ENCODE results near the gene LRMDA. TPM values are rescaled to one million over a fixed set of nuclear protein-coding genes. Genes with fewer than 3 reads are reported as not detected.

LRMDA gene
- total and polyA plus RNA-seq, 2 of the 4 experiments (the other 2 are of a cell fraction): 0.07 TPM; not detected in 1

DNA sequence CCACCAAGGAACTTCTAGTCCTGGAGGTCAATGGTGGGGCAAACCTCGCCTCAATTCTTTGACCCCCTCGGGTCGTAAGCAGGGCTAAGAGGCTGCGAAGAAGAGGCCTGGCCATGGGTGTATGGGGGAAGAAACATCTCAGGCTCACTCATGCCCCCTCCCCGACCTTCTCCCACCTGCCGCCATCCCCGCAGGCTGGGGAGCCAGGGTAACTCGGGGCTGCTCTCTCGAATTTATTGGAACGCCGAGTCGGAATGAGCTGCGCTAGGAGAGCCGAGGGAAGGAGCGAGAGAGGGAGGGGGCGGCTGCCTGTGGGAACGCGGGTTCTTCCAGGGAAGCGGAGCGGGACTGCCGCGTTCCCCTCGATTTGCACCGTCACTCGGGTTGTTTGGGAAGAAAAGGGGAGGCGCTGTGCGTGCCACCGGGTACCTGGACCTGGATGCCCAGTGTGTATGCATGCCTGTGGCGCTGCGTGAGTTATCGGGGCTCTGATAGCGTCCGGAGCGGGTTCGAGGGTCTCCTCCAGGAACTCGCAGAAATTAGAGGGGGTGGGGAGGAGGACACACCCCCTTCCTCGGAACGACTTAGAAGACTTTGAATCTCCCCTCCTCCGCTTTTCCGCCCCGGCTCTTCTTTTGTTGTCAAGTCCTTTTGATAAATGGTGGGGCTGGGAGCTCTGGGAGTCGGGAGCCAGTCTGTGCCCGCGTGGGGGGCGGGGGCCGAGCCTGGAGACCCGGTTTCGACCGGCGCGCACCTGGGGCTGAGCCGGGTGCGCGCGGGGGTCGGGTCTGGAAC, 28.1 kb upstream of the LRMDA start:
- H2AK5ac ChIP-seq (ENCODE audit: low read depth, low read length): peak overlapping the region; percentile 30; the same call in 1 of the 2 replicates
- H3K79me1 ChIP-seq (ENCODE audit: low read depth in 1 of 2, low read length in 2 of 2): no peaks in the 10 kb centered on the region; a peak in 1 of 4 replicates
- H3K18ac ChIP-seq (ENCODE audit: low read depth, low read length): peak overlapping the region; percentile 42; the same call in 1 of the 2 replicates
- peak overlapping the region; percentile 84 for H3K23ac ChIP-seq (ENCODE audit: low read depth, low read length)
- 0 out of 2 replicates have a peak overlapping the region, but pooled peaks have one; percentile 57 for H3K14ac ChIP-seq (replicated peaks; ENCODE audit: low read depth, low read length)
- H4K8ac ChIP-seq (ENCODE audit: low read depth in 2 of 2, low read length in 2 of 2): peak overlapping the region; percentile 51 to 93; a peak in 3 of 4 replicates
- TF ChIP-seq, protein P1, sequence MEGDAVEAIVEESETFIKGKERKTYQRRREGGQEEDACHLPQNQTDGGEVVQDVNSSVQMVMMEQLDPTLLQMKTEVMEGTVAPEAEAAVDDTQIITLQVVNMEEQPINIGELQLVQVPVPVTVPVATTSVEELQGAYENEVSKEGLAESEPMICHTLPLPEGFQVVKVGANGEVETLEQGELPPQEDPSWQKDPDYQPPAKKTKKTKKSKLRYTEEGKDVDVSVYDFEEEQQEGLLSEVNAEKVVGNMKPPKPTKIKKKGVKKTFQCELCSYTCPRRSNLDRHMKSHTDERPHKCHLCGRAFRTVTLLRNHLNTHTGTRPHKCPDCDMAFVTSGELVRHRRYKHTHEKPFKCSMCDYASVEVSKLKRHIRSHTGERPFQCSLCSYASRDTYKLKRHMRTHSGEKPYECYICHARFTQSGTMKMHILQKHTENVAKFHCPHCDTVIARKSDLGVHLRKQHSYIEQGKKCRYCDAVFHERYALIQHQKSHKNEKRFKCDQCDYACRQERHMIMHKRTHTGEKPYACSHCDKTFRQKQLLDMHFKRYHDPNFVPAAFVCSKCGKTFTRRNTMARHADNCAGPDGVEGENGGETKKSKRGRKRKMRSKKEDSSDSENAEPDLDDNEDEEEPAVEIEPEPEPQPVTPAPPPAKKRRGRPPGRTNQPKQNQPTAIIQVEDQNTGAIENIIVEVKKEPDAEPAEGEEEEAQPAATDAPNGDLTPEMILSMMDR (conservative IDR thresholded peaks at IDR 0.05; ENCODE audit: low read depth, low read length): no peak
- TF ChIP-seq MAZ (IDR thresholded peaks at IDR 0.05; ENCODE audit: borderline replicate concordance, low read depth, low read length): peak; percentile 33; the same call in 1 of the 2 replicates
- peak overlapping the region; percentile 99 for H2AFZ ChIP-seq (replicated peaks; ENCODE audit: low read length, poor library complexity)
- H4K5ac ChIP-seq (ENCODE audit: low read depth, low read length): peak overlapping the region; percentile 68
- no TSS peak for BruUV-seq (replicated peaks)
- H2AK9ac ChIP-seq (replicated peaks; ENCODE audit: low read depth, low read length, poor library complexity): peak overlapping the region; percentile 93
- H3K36me3 ChIP-seq (ENCODE audit: control insufficient read depth, insufficient read depth, low read length): peaks cover 19% of the 10 kb centered on the region; the same call in 1 of the 2 replicates
- H3K9ac ChIP-seq (ENCODE audit: low read depth, low read length): peak overlapping the region; percentile 81
- no peaks in the 10 kb centered on the region for H3K9me1 ChIP-seq (ENCODE audit: insufficient read depth, low read length)
- dilution Hi-C loops (cut with HindIII; ENCODE audit: low sequenced_read_pairs, unreplicated experiment): no loop called here
- 0 out of 3 replicates have a peak overlapping the region, but pooled peaks have one; percentile 32 for H2BK15ac ChIP-seq (ENCODE audit: low read depth, low read length)
- peak overlapping the region; percentile 62 for H3K4ac ChIP-seq (ENCODE audit: low read depth, low read length)
- WGBS, 2 experiments (ENCODE audit: extremely low coverage in 2 of 2, insufficient read length in 1 of 2): no CpG with 5 or more reads among the region's 56 CpGs
- H3K9me3 ChIP-seq (ENCODE audit: control insufficient read depth, insufficient read depth, low read length): no peaks in the 10 kb centered on the region
- in situ Hi-C loops (cut with MboI; ENCODE audit: low sequenced_read_pairs): loop anchor here (10.0 to 25.0 kb wide), 4 partner anchors 634 to 1584 kb away; no protein-coding TSS in a partner anchor
- intact Hi-C loops (cut with micrococcal nuclease): loop anchor here (2.0 to 10.0 kb wide), 5 partner anchors 505 to 1709 kb away; no protein-coding TSS in a partner anchor
- H3K27me3 ChIP-seq (ENCODE audit: control insufficient read depth, insufficient read depth, low read length): 0 out of 2 replicates have a peak, but pooled peaks cover 3% of the 10 kb centered on the region
- ATAC-seq (ENCODE audit: low read depth) (no peak), DNase-seq (no peak)
- H3K56ac ChIP-seq (ENCODE audit: extremely low read depth, insufficient read depth, low read length): peak overlapping the region; percentile 44; the same call in 1 of the 2 replicates
- peak overlapping the region; percentile 50; the same call in 1 of the 2 replicates for H4K91ac ChIP-seq (ENCODE audit: insufficient read depth, low read depth, low read length)
- peak overlapping the region; percentile 95 for H3K27ac ChIP-seq (ENCODE audit: insufficient read depth, low read length)
- H2BK5ac ChIP-seq (ENCODE audit: low read depth, low read length, poor library complexity, severe bottlenecking): peak overlapping the region; percentile 29
- peaks cover 16% of the 10 kb centered on the region; the same call in 1 of the 2 replicates for H4K20me1 ChIP-seq (ENCODE audit: insufficient read depth, low read length)
- CTCF ChIA-PET: no interaction called here
- POLR2A ChIA-PET (ENCODE audit: unreplicated experiment): no interaction called here
- peak overlapping the region; percentile 91 for H3K4me2 ChIP-seq (ENCODE audit: low read depth, low read length)
- peak overlapping the region; percentile 30 for H2BK120ac ChIP-seq (ENCODE audit: low read depth, low read length)
- peak overlapping the region; percentile 28; the same call in 1 of the 2 replicates for H2BK20ac ChIP-seq (ENCODE audit: low read depth, low read length)
- peaks cover 2% of the 10 kb centered on the region; the same call in 1 of the 2 replicates for H3K4me1 ChIP-seq (ENCODE audit: control insufficient read depth, insufficient read depth, low read length)
- H3K4me3 ChIP-seq (ENCODE audit: insufficient read depth, low read depth, low read length): peak overlapping the region; percentile 60

Measured in IMR-90 (cell line).